HepG2 (cell line): Measurements from ENCODE around the gene STEAP1. TPM values are rescaled to one million over a fixed set of nuclear protein-coding genes. Genes with fewer than 3 reads are reported as not detected.

Experiments
- AHDC1 ChIP-seq: sonication (generic); formaldehyde crosslinking; IDR thresholded peaks from 2 replicates; pipeline ENCODE4 v1.5.1; 2020; ENCODE audit warnings: mild to moderate bottlenecking, missing genetic modification reagents, borderline replicate concordance
- ARHGAP35 ChIP-seq: sonication (generic); formaldehyde crosslinking; IDR thresholded peaks from 2 replicates; pipeline ENCODE4 v1.9.0; 2022; ENCODE audit warnings: mild to moderate bottlenecking, inconsistent platforms, moderate library complexity, missing genetic modification reagents, borderline replicate concordance
- CBX1 ChIP-seq: IDR thresholded peaks from one replicate; pipeline ENCODE4 v1.6.1; 2016; ENCODE audit warnings: antibody characterized with exemption, low read depth
- CSRNP2 ChIP-seq: sonication (generic); formaldehyde crosslinking; conservative IDR thresholded peaks from 2 replicates; pipeline ENCODE4 v1.8.0; 2022; ENCODE audit warnings: low read depth, missing genetic modification reagents
- HNRNPK ChIP-seq: fragments of 200-400 bp; formaldehyde crosslinking; IDR thresholded peaks from 2 replicates; pipeline ENCODE4 v1.6.1; 2018; ENCODE audit warnings: low read length, low read depth, moderate library complexity, mild to moderate bottlenecking; ENCODE audit not compliant: poor library complexity, severe bottlenecking
- MXD4 ChIP-seq: IDR thresholded peaks from 2 replicates; pipeline ENCODE4 v1.6.1; 2016; ENCODE audit warnings: mild to moderate bottlenecking, missing biosample characterization, missing genetic modification reagents
- NFATC3 ChIP-seq: sonication (generic); formaldehyde crosslinking; IDR thresholded peaks from 2 replicates; pipeline ENCODE4 v1.5.1; 2020; ENCODE audit warnings: mild to moderate bottlenecking, missing genetic modification reagents
- NFKB2 ChIP-seq: sonication (generic); formaldehyde crosslinking; IDR thresholded peaks from 2 replicates; pipeline ENCODE4 v1.4.0; 2020; ENCODE audit warnings: missing genetic modification reagents, borderline replicate concordance
- USF2 ChIP-seq, 2 experiments: sonication (generic) in 1 of 2; formaldehyde crosslinking in 1 of 2; IDR thresholded peaks; 2 replicates each; pipeline versions ENCODE4 v1.5.1 to v1.6.1; 2011 to 2020; ENCODE audit warnings: borderline replicate concordance in 1 of 2, low read depth in 1 of 2, low read length in 1 of 2, mild to moderate bottlenecking in 1 of 2, missing genetic modification reagents in 1 of 2, moderate library complexity in 1 of 2
- ZBTB38 ChIP-seq: sonication (generic); formaldehyde crosslinking; IDR thresholded peaks from 2 replicates; pipeline ENCODE4 v1.5.1; 2020; ENCODE audit warnings: mild to moderate bottlenecking, missing genetic modification reagents
- ZMAT5 ChIP-seq: sonication (generic); formaldehyde crosslinking; IDR thresholded peaks from 2 replicates; pipeline ENCODE4 v1.5.0; 2020; ENCODE audit warnings: mild to moderate bottlenecking, low read depth, missing genetic modification reagents, borderline replicate concordance
- ZNF136 ChIP-seq: sonication (generic); formaldehyde crosslinking; IDR thresholded peaks from 2 replicates; pipeline ENCODE4 v1.8.1; 2022; ENCODE audit warnings: low read depth, mild to moderate bottlenecking, moderate library complexity, missing genetic modification reagents
- ZNF160 ChIP-seq: sonication (generic); formaldehyde crosslinking; IDR thresholded peaks from 2 replicates; pipeline ENCODE4 v1.8.0; 2022; ENCODE audit warnings: mild to moderate bottlenecking, inconsistent platforms, missing genetic modification reagents
- ZNF333 ChIP-seq: sonication (generic); formaldehyde crosslinking; IDR thresholded peaks from 2 replicates; pipeline ENCODE4 v1.4.0; 2020; ENCODE audit warnings: mild to moderate bottlenecking, missing genetic modification reagents, borderline replicate concordance
- ZNF580 ChIP-seq: IDR thresholded peaks from 2 replicates; pipeline ENCODE4 v1.6.1; 2016; ENCODE audit warnings: low read depth, borderline replicate concordance
- ZNF615 ChIP-seq: sonication (generic); formaldehyde crosslinking; IDR thresholded peaks from 2 replicates; pipeline ENCODE4 v1.5.0; 2020; ENCODE audit warnings: mild to moderate bottlenecking, missing genetic modification reagents, borderline replicate concordance
- ZNF7 ChIP-seq: IDR thresholded peaks from 2 replicates; pipeline ENCODE4 v1.6.1; 2016; ENCODE audit warnings: missing biosample characterization, missing genetic modification reagents
- ZNF75D ChIP-seq: sonication (generic); formaldehyde crosslinking; IDR thresholded peaks from 2 replicates; pipeline ENCODE4 v1.8.1; 2023; ENCODE audit warnings: missing genetic modification reagents, mild to moderate bottlenecking, borderline replicate concordance
- polyA plus RNA-seq, 8 experiments: library from polyadenylated mRNA; depleted of rRNA in 3 of 8; stranded (reverse) in 7 of 8; unstranded in 1 of 8; fragments of >200 nt; fragmentation: Illumina TruSeq in 4 of 8; extraction: Trizol in 4 of 8; gene quantifications; 2 replicates each; pipeline versions ENCODE4 v1.2.1 to v1.2.3, GENCODE V29; 2011 to 2016; ENCODE audit warnings: low read depth in 4 of 8, missing spikeins in 1 of 8, mixed read lengths in 1 of 8; ENCODE audit not compliant: insufficient read depth in 1 of 8
- total RNA-seq, 5 experiments: library from RNA; depleted of rRNA; stranded (reverse); fragments of >200 nt; fragmentation: Illumina TruSeq; extraction: Trizol; gene quantifications; 2 replicates each; pipeline ENCODE4 v1.2.3, GENCODE V29; 2016; ENCODE audit warnings: low read depth in 1 of 5

The STEAP1 gene
- total and polyA plus RNA-seq, 2 of the 13 experiments (the other 11 are each of a cell fraction or from before 2014, with no cell fraction given) = 23.2 to 24.2 TPM

GRCh38 chr7:90173127-90173844 is 19.0 kb downstream of the STEAP1 start (continued):
- TF ChIP-seq USF2 (IDR thresholded peaks at IDR 0.05; ENCODE audit: low read depth, low read length) = no peak
- TF ChIP-seq USF2 (CRISPR knock-in tag; IDR thresholded peaks at IDR 0.05; ENCODE audit: borderline replicate concordance) = peak; percentile 52; the same call in 1 of the 2 replicates
- no peak for TF ChIP-seq ZNF75D (CRISPR knock-in tag)
- TF ChIP-seq HNRNPK = no peak
- TF ChIP-seq CSRNP2 (CRISPR knock-in tag) = no peak
- TF ChIP-seq ZNF615 = no peak
- TF ChIP-seq AHDC1 (CRISPR knock-in tag) = no peak; the same call in 1 of the 2 replicates
- TF ChIP-seq ZNF136 = no peak
- no peak for TF ChIP-seq NFKB2 (CRISPR knock-in tag)
- no peak for TF ChIP-seq CBX1
- 0 out of 2 replicates have a peak, but pooled peaks have one; percentile 29 for TF ChIP-seq MXD4 (CRISPR knock-in tag)
- TF ChIP-seq ZBTB38 = no peak
- TF ChIP-seq NFATC3 (CRISPR knock-in tag) = no peak
- no peak for TF ChIP-seq ZNF160 (CRISPR knock-in tag)
- TF ChIP-seq ZNF7 = no peak
- no peak for TF ChIP-seq ZMAT5 (CRISPR knock-in tag)
- no peak for TF ChIP-seq ZNF333 (CRISPR knock-in tag)
- TF ChIP-seq ZNF580 (CRISPR knock-in tag) = no peak
- TF ChIP-seq ARHGAP35 (CRISPR knock-in tag) = no peak
